ENCODE data around the gene ALOX5. TPM values are rescaled to one million over a fixed set of nuclear protein-coding genes. Genes with fewer than 3 reads are reported as not detected.

Gene ALOX5
- total RNA-seq, 1 experiment from 2014 or later = not detected

GRCh38 chr10:45464958-45465567 is 91.0 kb downstream of the ALOX5 start:
- no TSS peak for BruUV-seq (replicated peaks)
- DNase-seq (ENCODE audit: low spot score) = peak; percentile 78
- Histone ChIP-seq H3K4me3 (ENCODE audit: low read depth, low read length, poor library complexity, severe bottlenecking) (no peak overlapping the region), H3K36me3 (ENCODE audit: insufficient read depth, low read length, poor library complexity, severe bottlenecking) (no peaks in the 10 kb centered on the region), H3K4me1 (ENCODE audit: insufficient read depth, low read length, poor library complexity, severe bottlenecking) (no peaks in the 10 kb centered on the region), H3K9me3 (ENCODE audit: low read depth, low read length, poor library complexity, severe bottlenecking) (no peaks in the 10 kb centered on the region), H3K27me3 (replicated peaks; ENCODE audit: insufficient read depth, low read depth, low read length, poor library complexity) (no peaks in the 10 kb centered on the region), H3K27ac (ENCODE audit: low read depth, low read length, poor library complexity, severe bottlenecking) (no peak overlapping the region)
- CTCF ChIA-PET = interaction anchor here (1.3 kb wide), 1 partner anchor 215 kb away, joined by 7 read pairs; no protein-coding TSS in a partner anchor
- intact Hi-C loops (cut with micrococcal nuclease; ENCODE audit: unreplicated experiment) = loop anchor here (5.0 to 10.0 kb wide), 2 partner anchors 560 to 792 kb away; no protein-coding TSS in a partner anchor
- peak; percentile 90 for TF ChIP-seq CTCF (conservative IDR thresholded peaks at IDR 0.05; ENCODE audit: low read depth, low read length)
- TF ChIP-seq EZH2 (IDR thresholded peaks at IDR 0.05; ENCODE audit: borderline replicate concordance, low read depth, low read length, poor library complexity, severe bottlenecking) = no peak
- POLR2A ChIA-PET (ENCODE audit: low non-redundant PET) = no interaction called here

GRCh38 chr10:45466784-45467183 is 92.8 kb downstream of the ALOX5 start:
- POLR2A ChIA-PET (ENCODE audit: low non-redundant PET) = no interaction called here
- DNase-seq (ENCODE audit: low spot score) = no peak
- Histone ChIP-seq H3K36me3 (ENCODE audit: insufficient read depth, low read length, poor library complexity, severe bottlenecking) (no peaks in the 10 kb centered on the region), H3K9me3 (ENCODE audit: low read depth, low read length, poor library complexity, severe bottlenecking) (no peaks in the 10 kb centered on the region), H3K4me3 (ENCODE audit: low read depth, low read length, poor library complexity, severe bottlenecking) (no peak overlapping the region), H3K4me1 (ENCODE audit: insufficient read depth, low read length, poor library complexity, severe bottlenecking) (no peaks in the 10 kb centered on the region), H3K27me3 (replicated peaks; ENCODE audit: insufficient read depth, low read depth, low read length, poor library complexity) (no peaks in the 10 kb centered on the region), H3K27ac (ENCODE audit: low read depth, low read length, poor library complexity, severe bottlenecking) (no peak overlapping the region)
- intact Hi-C loops (cut with micrococcal nuclease; ENCODE audit: unreplicated experiment) = loop anchor here (5.0 to 10.0 kb wide), 2 partner anchors 558 to 791 kb away; no protein-coding TSS in a partner anchor
- CTCF ChIA-PET = no interaction called here
- TF ChIP-seq EZH2 (IDR thresholded peaks at IDR 0.05; ENCODE audit: borderline replicate concordance, low read depth, low read length, poor library complexity, severe bottlenecking) (no peak), CTCF (conservative IDR thresholded peaks at IDR 0.05; ENCODE audit: low read depth, low read length) (no peak)
- no TSS peak for BruUV-seq (replicated peaks)

DNA sequence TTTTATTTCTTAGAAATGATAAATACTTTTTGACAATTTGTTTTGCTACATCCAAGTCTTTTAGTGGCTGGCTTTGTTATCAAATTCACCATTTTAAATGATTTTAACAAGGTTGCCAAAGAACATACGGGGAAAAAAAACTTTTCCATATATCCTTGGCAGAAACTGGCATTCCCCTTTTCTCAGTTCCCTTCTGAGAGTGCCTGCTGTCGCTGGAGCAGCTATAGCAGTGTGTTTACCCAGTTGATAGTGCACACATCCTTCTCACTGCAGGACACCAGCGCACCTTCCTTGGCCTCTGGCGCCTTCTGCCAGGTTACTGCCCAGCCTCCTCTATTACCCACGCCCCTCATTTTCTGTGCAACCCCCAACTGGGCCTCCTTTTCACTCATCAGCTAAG is 94.1 kb downstream of the ALOX5 start:
- DNase-seq (ENCODE audit: low spot score) = no peak
- no peaks in the 10 kb centered on the region for H3K9me3 ChIP-seq (ENCODE audit: low read depth, low read length, poor library complexity, severe bottlenecking)
- H3K27me3 ChIP-seq (replicated peaks; ENCODE audit: insufficient read depth, low read depth, low read length, poor library complexity) = no peaks in the 10 kb centered on the region
- intact Hi-C loops (cut with micrococcal nuclease; ENCODE audit: unreplicated experiment) = loop anchor here (5.0 to 10.0 kb wide), 2 partner anchors 557 to 789 kb away; no protein-coding TSS in a partner anchor
- POLR2A ChIA-PET (ENCODE audit: low non-redundant PET) = no interaction called here
- TF ChIP-seq EZH2 (IDR thresholded peaks at IDR 0.05; ENCODE audit: borderline replicate concordance, low read depth, low read length, poor library complexity, severe bottlenecking) (no peak), CTCF (conservative IDR thresholded peaks at IDR 0.05; ENCODE audit: low read depth, low read length) (no peak)
- H3K27ac ChIP-seq (ENCODE audit: low read depth, low read length, poor library complexity, severe bottlenecking) = no peak overlapping the region
- H3K36me3 ChIP-seq (ENCODE audit: insufficient read depth, low read length, poor library complexity, severe bottlenecking) = no peaks in the 10 kb centered on the region
- no TSS peak for BruUV-seq (replicated peaks)
- no peaks in the 10 kb centered on the region for H3K4me1 ChIP-seq (ENCODE audit: insufficient read depth, low read length, poor library complexity, severe bottlenecking)
- no peak overlapping the region for H3K4me3 ChIP-seq (ENCODE audit: low read depth, low read length, poor library complexity, severe bottlenecking)
- CTCF ChIA-PET = no interaction called here
